Cardiac fibroblast (primary cell): ENCODE measurements around the gene SLIT3.

Source experiments
- DNase-seq, 2 donors: peaks; one replicate each; pipeline versions ENCODE4 v3.0.0 to v3.0.0-alpha.2; 2010; ENCODE audit warnings: low read depth in 2 of 2
- H3K4me3 ChIP-seq, 2 donors: replicated peaks in 1 of 2; 1 replicate in 1 of 2; 2 replicates in 1 of 2; pipeline ENCODE4 v1.5.1; 2011; ENCODE audit warnings: low read depth in 2 of 2, low read length in 2 of 2, mild to moderate bottlenecking in 2 of 2, moderate library complexity in 1 of 2
- TF ChIP-seq, protein P1 (sequence below): IDR thresholded peaks from one replicate; pipeline ENCODE4 v1.5.1; 2011; ENCODE audit warnings: low read depth, mild to moderate bottlenecking, low read length, inconsistent platforms

Gene SLIT3

DNA sequence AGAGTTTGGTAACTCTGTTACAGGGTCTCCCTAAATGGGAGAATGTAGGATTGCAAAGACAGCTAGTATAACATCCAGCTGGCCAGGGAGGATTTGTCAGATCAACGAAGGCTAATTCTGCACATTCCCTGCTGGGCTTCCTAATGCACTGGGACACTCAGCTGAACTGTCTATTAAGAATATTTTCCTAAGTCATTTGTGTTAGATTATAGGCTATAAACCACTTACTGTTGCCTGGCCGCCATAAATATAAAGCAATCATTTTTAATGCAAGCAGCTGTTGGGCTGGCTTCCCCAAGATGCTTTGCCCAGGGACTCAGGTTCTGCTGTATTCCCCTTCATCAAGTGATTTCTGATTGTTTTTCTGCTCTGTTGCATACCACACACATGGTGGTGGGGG, 35.3 kb upstream of the SLIT3 start:
- TF ChIP-seq, protein P1, sequence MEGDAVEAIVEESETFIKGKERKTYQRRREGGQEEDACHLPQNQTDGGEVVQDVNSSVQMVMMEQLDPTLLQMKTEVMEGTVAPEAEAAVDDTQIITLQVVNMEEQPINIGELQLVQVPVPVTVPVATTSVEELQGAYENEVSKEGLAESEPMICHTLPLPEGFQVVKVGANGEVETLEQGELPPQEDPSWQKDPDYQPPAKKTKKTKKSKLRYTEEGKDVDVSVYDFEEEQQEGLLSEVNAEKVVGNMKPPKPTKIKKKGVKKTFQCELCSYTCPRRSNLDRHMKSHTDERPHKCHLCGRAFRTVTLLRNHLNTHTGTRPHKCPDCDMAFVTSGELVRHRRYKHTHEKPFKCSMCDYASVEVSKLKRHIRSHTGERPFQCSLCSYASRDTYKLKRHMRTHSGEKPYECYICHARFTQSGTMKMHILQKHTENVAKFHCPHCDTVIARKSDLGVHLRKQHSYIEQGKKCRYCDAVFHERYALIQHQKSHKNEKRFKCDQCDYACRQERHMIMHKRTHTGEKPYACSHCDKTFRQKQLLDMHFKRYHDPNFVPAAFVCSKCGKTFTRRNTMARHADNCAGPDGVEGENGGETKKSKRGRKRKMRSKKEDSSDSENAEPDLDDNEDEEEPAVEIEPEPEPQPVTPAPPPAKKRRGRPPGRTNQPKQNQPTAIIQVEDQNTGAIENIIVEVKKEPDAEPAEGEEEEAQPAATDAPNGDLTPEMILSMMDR = no peak
- no peak for DNase-seq
- H3K4me3 ChIP-seq = no peak overlapping the region

DNA sequence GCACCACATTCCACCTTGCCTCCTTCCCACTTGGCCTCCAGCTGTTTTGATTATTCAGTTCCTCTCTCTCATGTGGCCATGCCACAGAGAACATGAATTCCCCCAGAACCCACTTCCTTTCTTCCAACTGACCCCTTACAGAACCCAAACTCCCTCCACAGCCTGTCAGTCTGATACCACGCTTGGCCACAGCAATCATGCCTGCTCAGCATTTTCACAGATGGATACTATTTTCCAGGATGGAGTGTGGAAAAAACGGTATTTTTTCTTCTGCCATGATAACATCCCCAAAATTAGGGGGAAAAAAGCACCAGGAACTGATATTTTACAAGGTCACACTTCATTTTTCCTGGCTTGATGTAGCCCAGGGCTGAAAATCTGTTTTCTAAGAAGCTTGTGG, 34.9 kb upstream of the SLIT3 start:
- DNase-seq = no peak
- TF ChIP-seq, protein P1 = no peak
- H3K4me3 ChIP-seq = no peak overlapping the region

DNA sequence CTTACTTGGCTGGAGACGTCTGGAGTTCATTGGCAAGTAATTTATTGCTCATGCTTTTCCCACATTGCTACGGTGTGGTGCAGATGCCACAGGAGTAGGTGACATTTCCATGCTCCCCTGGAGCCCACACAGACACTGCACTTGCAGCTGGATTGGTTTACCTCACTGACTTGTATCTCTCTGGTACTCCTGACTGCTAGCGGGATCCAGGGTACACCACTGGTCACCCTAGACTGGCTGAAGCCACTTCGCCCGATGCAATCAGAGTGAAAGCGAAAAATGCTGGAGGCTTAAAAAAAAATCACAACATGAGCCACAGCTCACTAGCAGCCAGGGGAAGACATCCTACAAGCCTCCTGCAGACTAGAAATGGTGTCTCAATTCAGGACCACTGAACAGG, 32.6 kb upstream of the SLIT3 start:
- no peak overlapping the region for H3K4me3 ChIP-seq
- DNase-seq = no peak
- TF ChIP-seq, protein P1 = no peak

DNA sequence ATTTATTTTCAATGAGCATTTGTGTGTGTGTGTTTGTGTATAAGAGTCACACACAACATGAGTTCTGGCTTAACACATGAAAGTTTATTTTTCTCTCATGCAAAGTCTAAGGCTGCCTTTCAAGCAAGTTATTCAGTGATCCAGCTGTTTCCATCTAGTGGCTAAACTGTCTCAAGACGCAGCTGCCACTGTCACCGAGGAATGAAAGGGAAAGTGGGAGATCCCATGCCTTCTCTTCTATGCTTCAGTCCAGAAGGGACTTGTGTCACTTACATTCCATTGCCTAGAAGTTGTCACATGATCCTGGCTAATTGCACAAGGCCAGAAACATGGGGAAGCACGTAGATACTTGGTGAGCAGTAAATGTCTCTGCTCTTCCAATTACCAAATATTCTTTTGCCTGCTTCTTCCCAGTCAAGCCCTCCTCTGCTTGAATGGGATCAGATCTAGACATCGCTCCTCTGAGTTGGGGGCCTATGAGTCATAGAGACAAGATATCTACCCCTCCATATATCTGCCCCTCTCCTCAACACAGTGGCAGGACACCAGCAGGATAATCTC, 30.4 kb upstream of the SLIT3 start:
- H3K4me3 ChIP-seq = no peak overlapping the region
- TF ChIP-seq, protein P1 = peak; percentile 1
- DNase-seq = peak; percentile 5 to 15

DNA sequence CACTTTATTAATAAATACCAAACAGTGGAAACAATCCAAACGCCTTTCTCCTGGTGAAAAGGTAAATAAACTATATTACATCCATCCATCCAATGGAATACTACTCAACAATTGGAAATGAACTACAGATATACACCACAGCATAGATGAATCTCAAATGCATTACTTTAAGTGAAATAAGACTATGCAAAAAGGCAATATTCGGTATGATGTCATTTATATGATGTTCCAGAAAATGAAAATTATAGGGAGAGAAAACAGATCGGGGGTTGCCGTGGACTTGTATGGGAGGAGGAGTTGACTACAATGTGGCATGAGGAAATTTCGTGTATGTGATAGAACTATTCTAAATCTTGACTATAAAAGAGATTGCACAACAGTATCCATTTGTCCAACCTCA, 27.5 kb upstream of the SLIT3 start:
- no peak for DNase-seq
- TF ChIP-seq, protein P1 = no peak
- no peak overlapping the region for H3K4me3 ChIP-seq

DNA sequence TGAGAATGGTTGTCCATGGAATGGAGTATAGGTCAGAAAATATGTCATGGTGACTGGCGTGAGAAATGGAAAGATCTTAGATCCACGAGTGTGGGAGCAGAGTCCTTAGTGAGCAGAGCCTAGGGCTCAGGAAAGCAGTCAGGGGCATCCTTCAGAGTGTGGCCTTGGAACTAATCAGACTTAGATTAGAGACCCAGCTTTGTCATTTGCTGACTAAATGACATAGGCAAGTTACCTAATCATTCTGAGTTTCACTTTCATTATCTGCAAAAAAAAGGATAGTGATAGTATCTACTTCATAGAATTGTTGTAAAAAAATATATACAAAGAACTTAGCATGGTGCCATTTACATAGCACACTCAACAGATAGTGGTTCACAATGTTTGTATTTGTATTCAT, 24.3 kb upstream of the SLIT3 start:
- H3K4me3 ChIP-seq = no peak overlapping the region
- DNase-seq = no peak
- TF ChIP-seq, protein P1 = no peak

DNA sequence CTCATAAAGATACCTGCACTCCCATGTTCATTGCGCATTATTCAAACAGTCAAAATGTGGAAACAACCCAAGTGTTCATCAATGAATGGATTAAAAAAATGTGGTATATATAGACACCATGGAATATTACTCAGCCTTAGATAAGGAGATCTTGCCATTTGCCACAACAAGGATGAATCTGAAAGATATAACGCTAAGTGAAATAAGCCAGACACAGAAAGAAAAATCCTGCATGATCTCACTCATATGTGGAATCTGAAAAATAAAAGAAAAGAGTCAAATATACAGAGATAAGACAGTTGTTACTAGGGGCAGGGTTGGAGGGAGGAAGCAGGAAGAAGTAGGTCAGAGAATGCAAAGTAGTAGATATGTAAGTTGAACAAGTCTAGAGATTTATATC, 17.6 kb upstream of the SLIT3 start:
- TF ChIP-seq, protein P1 = no peak
- H3K4me3 ChIP-seq = no peak overlapping the region
- no peak for DNase-seq
